Measurements from ENCODE around the gene RNASE1. TPM values are rescaled to one million over a fixed set of nuclear protein-coding genes. Genes with fewer than 3 reads are reported as not detected.

RNASE1 gene
- total RNA-seq, 1 donor from 2014 or later = 4.5 TPM

- no peak overlapping the region for H3K4me3 Mint-ChIP-seq (ENCODE audit: low read depth)
- no peaks in the 10 kb centered on the region for H3K36me3 Mint-ChIP-seq (ENCODE audit: insufficient read depth)
These were observed 11.5 kb downstream of the RNASE1 start for GRCh38 chr14:20791187-20791586.

DNA sequence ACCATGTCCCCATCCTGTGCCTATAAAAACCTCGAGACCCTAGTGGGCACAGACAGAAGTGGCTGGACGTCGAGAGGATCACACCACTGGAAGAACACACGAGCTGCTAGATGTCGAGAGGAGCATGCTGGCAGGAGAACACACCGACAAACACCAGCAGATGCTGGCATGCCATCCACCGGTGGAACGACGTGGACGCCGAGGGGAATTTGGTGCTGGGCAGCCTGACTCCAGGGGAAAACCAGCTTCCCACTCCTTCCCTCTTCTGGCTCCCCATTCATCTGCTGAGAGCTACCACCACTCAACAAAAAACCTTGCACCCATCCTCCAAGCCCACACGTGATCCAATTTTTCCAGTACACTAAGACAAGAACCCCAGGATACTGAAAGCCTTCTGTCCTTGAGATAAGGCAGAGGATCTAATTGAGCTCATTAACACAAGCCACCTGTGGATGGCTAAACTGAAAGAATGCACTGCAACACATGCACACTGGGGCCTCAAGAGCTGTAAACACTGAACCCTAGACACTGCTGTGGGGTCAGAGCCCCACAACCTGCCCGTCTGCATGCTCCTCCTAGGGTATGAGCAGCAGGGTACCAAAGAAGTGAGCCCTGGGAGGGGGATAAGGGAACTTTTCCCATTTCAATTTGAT, 12.1 kb downstream of the RNASE1 start:
- Mint-ChIP-seq H3K4me1 (ENCODE audit: low read depth) (peaks cover 30% of the 10 kb centered on the region), H3K27ac (no peak overlapping the region), H3K27me3 (no peaks in the 10 kb centered on the region)

More at GRCh38 chr14:20791187-20791586, 11.5 kb downstream of the RNASE1 start:
- no peak for DNase-seq (ENCODE audit: low spot score, unreplicated experiment)
- Mint-ChIP-seq H3K27ac (no peak overlapping the region), H3K4me1 (ENCODE audit: low read depth) (peaks cover 30% of the 10 kb centered on the region), H3K9me3 (ENCODE audit: low read depth) (no peaks in the 10 kb centered on the region), H3K27me3 (no peaks in the 10 kb centered on the region)
- TF ChIP-seq, protein P1, sequence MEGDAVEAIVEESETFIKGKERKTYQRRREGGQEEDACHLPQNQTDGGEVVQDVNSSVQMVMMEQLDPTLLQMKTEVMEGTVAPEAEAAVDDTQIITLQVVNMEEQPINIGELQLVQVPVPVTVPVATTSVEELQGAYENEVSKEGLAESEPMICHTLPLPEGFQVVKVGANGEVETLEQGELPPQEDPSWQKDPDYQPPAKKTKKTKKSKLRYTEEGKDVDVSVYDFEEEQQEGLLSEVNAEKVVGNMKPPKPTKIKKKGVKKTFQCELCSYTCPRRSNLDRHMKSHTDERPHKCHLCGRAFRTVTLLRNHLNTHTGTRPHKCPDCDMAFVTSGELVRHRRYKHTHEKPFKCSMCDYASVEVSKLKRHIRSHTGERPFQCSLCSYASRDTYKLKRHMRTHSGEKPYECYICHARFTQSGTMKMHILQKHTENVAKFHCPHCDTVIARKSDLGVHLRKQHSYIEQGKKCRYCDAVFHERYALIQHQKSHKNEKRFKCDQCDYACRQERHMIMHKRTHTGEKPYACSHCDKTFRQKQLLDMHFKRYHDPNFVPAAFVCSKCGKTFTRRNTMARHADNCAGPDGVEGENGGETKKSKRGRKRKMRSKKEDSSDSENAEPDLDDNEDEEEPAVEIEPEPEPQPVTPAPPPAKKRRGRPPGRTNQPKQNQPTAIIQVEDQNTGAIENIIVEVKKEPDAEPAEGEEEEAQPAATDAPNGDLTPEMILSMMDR (IDR thresholded peaks at IDR 0.05; ENCODE audit: unreplicated experiment) = no peak

DNA sequence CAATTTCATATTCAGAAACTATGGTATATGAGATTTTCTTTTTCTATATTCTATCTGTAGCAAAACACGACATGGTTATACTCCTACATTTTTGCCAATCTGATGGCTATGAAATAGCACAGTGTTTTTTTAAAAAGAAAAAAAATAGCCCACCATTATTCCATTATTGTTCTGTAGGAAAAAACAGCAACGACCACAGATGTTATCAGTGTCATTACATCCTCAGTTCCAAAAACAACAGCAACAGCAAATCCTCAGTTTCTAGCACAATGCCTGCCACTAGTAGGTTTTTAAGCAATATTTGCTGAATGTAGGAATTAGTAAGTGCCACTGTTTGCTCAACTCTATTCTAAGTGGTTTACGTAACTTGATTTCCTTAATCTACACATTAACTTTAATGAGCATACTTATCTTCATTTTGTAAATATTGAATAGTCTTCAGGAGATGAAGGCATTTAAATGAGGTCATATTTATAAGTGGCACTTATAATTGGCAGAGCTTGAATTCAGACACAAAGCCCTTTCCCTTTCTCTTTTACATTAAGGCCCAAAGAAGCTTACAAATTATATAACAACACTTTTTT, 13.3 kb downstream of the RNASE1 start:
- TF ChIP-seq, protein P1 (IDR thresholded peaks at IDR 0.05; ENCODE audit: unreplicated experiment) = no peak
- DNase-seq (ENCODE audit: low spot score, unreplicated experiment) = no peak

More for the DNA sequence above, 12.1 kb downstream of the RNASE1 start:
- TF ChIP-seq, protein P1 (IDR thresholded peaks at IDR 0.05; ENCODE audit: unreplicated experiment) = no peak
- no peaks in the 10 kb centered on the region for H3K9me3 Mint-ChIP-seq (ENCODE audit: low read depth)
- no peak overlapping the region for H3K4me3 Mint-ChIP-seq (ENCODE audit: low read depth)
- H3K36me3 Mint-ChIP-seq (ENCODE audit: insufficient read depth) = no peaks in the 10 kb centered on the region
- DNase-seq (ENCODE audit: low spot score, unreplicated experiment) = no peak

GRCh38 chr14:20787025-20787424, 15.6 kb downstream of the RNASE1 start:
- Mint-ChIP-seq H3K27ac (no peak overlapping the region), H3K36me3 (ENCODE audit: insufficient read depth) (no peaks in the 10 kb centered on the region), H3K9me3 (ENCODE audit: low read depth) (no peaks in the 10 kb centered on the region), H3K4me3 (ENCODE audit: low read depth) (no peak overlapping the region), H3K27me3 (no peaks in the 10 kb centered on the region), H3K4me1 (ENCODE audit: low read depth) (peaks cover 21% of the 10 kb centered on the region)
- DNase-seq (ENCODE audit: low spot score, unreplicated experiment) = no peak
- TF ChIP-seq, protein P1 (IDR thresholded peaks at IDR 0.05; ENCODE audit: unreplicated experiment) = no peak

More for the DNA sequence above, 13.3 kb downstream of the RNASE1 start:
- no peaks in the 10 kb centered on the region for H3K27me3 Mint-ChIP-seq
- no peak overlapping the region for H3K27ac Mint-ChIP-seq
- no peak overlapping the region for H3K4me3 Mint-ChIP-seq (ENCODE audit: low read depth)
- H3K4me1 Mint-ChIP-seq (ENCODE audit: low read depth) = peaks cover 27% of the 10 kb centered on the region
- H3K36me3 Mint-ChIP-seq (ENCODE audit: insufficient read depth) = no peaks in the 10 kb centered on the region
- no peaks in the 10 kb centered on the region for H3K9me3 Mint-ChIP-seq (ENCODE audit: low read depth)

- TF ChIP-seq, protein P1 (IDR thresholded peaks at IDR 0.05; ENCODE audit: unreplicated experiment) = no peak
- Mint-ChIP-seq H3K27me3 (no peaks in the 10 kb centered on the region), H3K4me1 (ENCODE audit: low read depth) (peaks cover 13% of the 10 kb centered on the region), H3K36me3 (ENCODE audit: insufficient read depth) (no peaks in the 10 kb centered on the region), H3K9me3 (ENCODE audit: low read depth) (no peaks in the 10 kb centered on the region), H3K27ac (peak overlapping the region; percentile 22), H3K4me3 (ENCODE audit: low read depth) (no peak overlapping the region)
- DNase-seq (ENCODE audit: low spot score, unreplicated experiment) = no peak
These were observed 20.3 kb downstream of the RNASE1 start for GRCh38 chr14:20782280-20782890.
